ENCODE measurements around the gene ITFG2. TPM values are rescaled to one million over a fixed set of nuclear protein-coding genes. Genes with fewer than 3 reads are reported as not detected.
"Not testable (repeated sequence)": the region's sequence is repeated elsewhere in the genome, so short reads cannot be mapped to it uniquely, and the experiment has no call there.

Gene ITFG2
- polyA plus RNA-seq, 1 donor (not counting 4 experiments of a cell fraction or from before 2014, with no cell fraction given), result 13.0 TPM

DNA sequence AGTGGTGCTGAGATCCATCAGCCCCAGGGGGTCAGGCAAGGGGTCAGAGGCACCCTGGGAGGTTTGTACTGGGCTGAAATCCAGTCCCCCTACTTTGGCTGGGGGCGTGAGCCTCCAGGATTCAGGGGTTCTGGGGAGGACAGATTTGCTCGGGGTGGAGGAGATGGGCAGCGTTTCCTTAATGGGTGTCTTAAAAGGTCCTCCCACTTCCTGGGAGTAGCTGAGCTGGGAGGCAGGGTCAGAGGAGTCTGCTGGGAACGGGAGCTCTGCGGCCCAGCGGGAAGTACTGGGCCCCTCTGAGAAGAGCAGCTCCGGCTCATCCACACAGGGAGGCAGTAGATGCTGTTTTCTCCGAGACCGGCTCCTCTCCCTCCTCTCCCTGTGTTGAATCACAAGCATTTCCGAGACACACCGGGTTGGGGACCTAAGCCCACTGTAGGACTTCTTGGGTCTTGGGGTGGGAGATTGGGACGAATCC, 46.5 kb downstream of the ITFG2 start:
- peaks cover 0 to 16% of the 10 kb centered on the region in 2 experiments for H3K36me3 ChIP-seq (ENCODE audit: control insufficient read depth in 2 of 2, extremely low read depth in 1 of 2, insufficient read depth in 2 of 2, low read length in 2 of 2)
- H3K4me3 ChIP-seq (ENCODE audit: control insufficient read depth in 2 of 3, extremely low read depth in 1 of 3, insufficient read depth in 2 of 3, low read depth in 1 of 3, low read length in 3 of 3), result no peak overlapping the region
- DNase-seq (ENCODE audit: low read depth, low spot score) (no peak), FAIRE-seq (no peak)
- TF ChIP-seq EZH2 (IDR thresholded peaks at IDR 0.05; ENCODE audit: low read length), result no peak
- TF ChIP-seq, protein P1, sequence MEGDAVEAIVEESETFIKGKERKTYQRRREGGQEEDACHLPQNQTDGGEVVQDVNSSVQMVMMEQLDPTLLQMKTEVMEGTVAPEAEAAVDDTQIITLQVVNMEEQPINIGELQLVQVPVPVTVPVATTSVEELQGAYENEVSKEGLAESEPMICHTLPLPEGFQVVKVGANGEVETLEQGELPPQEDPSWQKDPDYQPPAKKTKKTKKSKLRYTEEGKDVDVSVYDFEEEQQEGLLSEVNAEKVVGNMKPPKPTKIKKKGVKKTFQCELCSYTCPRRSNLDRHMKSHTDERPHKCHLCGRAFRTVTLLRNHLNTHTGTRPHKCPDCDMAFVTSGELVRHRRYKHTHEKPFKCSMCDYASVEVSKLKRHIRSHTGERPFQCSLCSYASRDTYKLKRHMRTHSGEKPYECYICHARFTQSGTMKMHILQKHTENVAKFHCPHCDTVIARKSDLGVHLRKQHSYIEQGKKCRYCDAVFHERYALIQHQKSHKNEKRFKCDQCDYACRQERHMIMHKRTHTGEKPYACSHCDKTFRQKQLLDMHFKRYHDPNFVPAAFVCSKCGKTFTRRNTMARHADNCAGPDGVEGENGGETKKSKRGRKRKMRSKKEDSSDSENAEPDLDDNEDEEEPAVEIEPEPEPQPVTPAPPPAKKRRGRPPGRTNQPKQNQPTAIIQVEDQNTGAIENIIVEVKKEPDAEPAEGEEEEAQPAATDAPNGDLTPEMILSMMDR (optimal IDR thresholded peaks at IDR 0.05 in 1 of 3, IDR thresholded peaks at IDR 0.05 in 1 of 3, conservative IDR thresholded peaks at IDR 0.05 in 1 of 3; ENCODE audit: extremely low read depth in 1 of 3, insufficient read depth in 2 of 3, low read length in 3 of 3), result no peak
- no peak overlapping the region for H3K27ac ChIP-seq (ENCODE audit: control insufficient read depth, insufficient read depth, low read length)
- H3K27me3 ChIP-seq (ENCODE audit: control insufficient read depth, extremely low read depth, insufficient read depth, low read length), result no peaks in the 10 kb centered on the region
- no peaks in the 10 kb centered on the region for H3K79me2 ChIP-seq (ENCODE audit: control insufficient read depth, insufficient read depth, low read length)
- dilution Hi-C loops (cut with MboI; ENCODE audit: extremely low pct_ligation_motif_present, low sequenced_read_pairs), result no loop called here
- no peaks in the 10 kb centered on the region for H4K20me1 ChIP-seq (ENCODE audit: control insufficient read depth, extremely low read depth, insufficient read depth, low read length)
- no peak overlapping the region for H3K4me2 ChIP-seq (ENCODE audit: control insufficient read depth, extremely low read depth, insufficient read depth, low read depth, low read length)
- H2AFZ ChIP-seq (ENCODE audit: control insufficient read depth, low read length), result no peak overlapping the region
- H3K4me1 ChIP-seq (ENCODE audit: control insufficient read depth, extremely low read depth, insufficient read depth, low read length), result no peaks in the 10 kb centered on the region
- H3K9me3 ChIP-seq (ENCODE audit: control insufficient read depth, low read depth, low read length), result no peaks in the 10 kb centered on the region
- no peak overlapping the region for H3K9ac ChIP-seq (ENCODE audit: control insufficient read depth, extremely low read depth, insufficient read depth, low read length)
- H3K9me1 ChIP-seq (ENCODE audit: control insufficient read depth, extremely low read depth, insufficient read depth, low read length), result no peaks in the 10 kb centered on the region

DNA sequence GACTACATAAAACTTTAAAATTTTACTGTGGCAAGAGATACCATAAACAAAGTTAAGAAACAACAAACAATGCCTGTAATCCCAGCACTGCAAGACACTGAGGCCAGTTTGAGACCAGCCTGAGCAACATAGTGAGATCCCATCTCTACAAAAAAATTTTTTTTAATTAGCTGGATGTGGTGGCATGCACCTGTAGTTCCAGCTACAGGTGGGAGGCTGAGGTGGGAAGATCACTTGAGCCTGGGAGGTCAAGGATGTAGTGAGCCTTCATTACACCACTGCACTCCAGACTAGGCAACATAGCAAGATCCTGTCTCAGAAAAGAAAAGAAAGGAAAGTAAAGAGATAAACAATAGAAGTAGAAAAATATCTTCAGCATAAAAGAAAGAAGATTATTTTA, 47.7 kb downstream of the ITFG2 start:
- Histone ChIP-seq H3K27ac (ENCODE audit: control insufficient read depth, insufficient read depth, low read length) (no peak overlapping the region), H3K36me3 (ENCODE audit: control insufficient read depth in 2 of 2, extremely low read depth in 1 of 2, insufficient read depth in 2 of 2, low read length in 2 of 2) (peaks cover 2 to 20% of the 10 kb centered on the region in 2 experiments), H3K4me2 (ENCODE audit: control insufficient read depth, extremely low read depth, insufficient read depth, low read depth, low read length) (no peak overlapping the region), H3K27me3 (ENCODE audit: control insufficient read depth, extremely low read depth, insufficient read depth, low read length) (no peaks in the 10 kb centered on the region), H3K9ac (ENCODE audit: control insufficient read depth, extremely low read depth, insufficient read depth, low read length) (no peak overlapping the region), H3K9me3 (ENCODE audit: control insufficient read depth, low read depth, low read length) (no peaks in the 10 kb centered on the region), H3K9me1 (ENCODE audit: control insufficient read depth, extremely low read depth, insufficient read depth, low read length) (no peaks in the 10 kb centered on the region), H3K79me2 (ENCODE audit: control insufficient read depth, insufficient read depth, low read length) (no peaks in the 10 kb centered on the region), H4K20me1 (ENCODE audit: control insufficient read depth, extremely low read depth, insufficient read depth, low read length) (no peaks in the 10 kb centered on the region), H3K4me3 (ENCODE audit: control insufficient read depth in 2 of 3, extremely low read depth in 1 of 3, insufficient read depth in 2 of 3, low read depth in 1 of 3, low read length in 3 of 3) (no peak overlapping the region), H3K4me1 (ENCODE audit: control insufficient read depth, extremely low read depth, insufficient read depth, low read length) (no peaks in the 10 kb centered on the region), H2AFZ (ENCODE audit: control insufficient read depth, low read length) (no peak overlapping the region)
- no peak for DNase-seq (ENCODE audit: low read depth, low spot score)
- dilution Hi-C loops (cut with MboI; ENCODE audit: extremely low pct_ligation_motif_present, low sequenced_read_pairs), result no loop called here
- TF ChIP-seq EZH2 (IDR thresholded peaks at IDR 0.05; ENCODE audit: low read length), result no peak
- FAIRE-seq, result no peak

DNA sequence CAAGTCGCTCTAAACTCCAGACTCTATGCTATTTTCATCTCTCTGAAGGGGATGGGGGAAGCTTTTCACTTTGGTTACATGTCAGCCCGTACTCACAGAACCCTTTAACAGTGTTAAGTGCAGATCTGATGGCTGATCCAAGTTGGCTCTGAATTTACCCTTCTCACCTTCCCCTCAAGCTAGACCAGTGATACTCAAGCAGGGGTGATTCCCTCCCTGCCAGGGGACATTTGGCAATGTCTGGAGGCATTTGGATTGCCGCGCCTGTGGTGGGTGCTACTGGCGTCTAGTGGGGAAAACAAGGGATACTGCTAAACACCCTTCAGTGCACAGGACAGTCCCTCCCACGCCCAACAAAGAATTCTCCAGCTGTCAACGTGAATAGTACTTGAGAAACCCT, 50.4 kb downstream of the ITFG2 start:
- Histone ChIP-seq H3K36me3 (ENCODE audit: control insufficient read depth in 2 of 2, extremely low read depth in 1 of 2, insufficient read depth in 2 of 2, low read length in 2 of 2) (peaks cover 2 to 34% of the 10 kb centered on the region in 2 experiments), H3K4me1 (ENCODE audit: control insufficient read depth, extremely low read depth, insufficient read depth, low read length) (no peaks in the 10 kb centered on the region), H3K9me3 (ENCODE audit: control insufficient read depth, low read depth, low read length) (no peaks in the 10 kb centered on the region), H3K4me2 (ENCODE audit: control insufficient read depth, extremely low read depth, insufficient read depth, low read depth, low read length) (no peak overlapping the region), H4K20me1 (ENCODE audit: control insufficient read depth, extremely low read depth, insufficient read depth, low read length) (no peaks in the 10 kb centered on the region), H3K9ac (ENCODE audit: control insufficient read depth, extremely low read depth, insufficient read depth, low read length) (no peak overlapping the region), H2AFZ (ENCODE audit: control insufficient read depth, low read length) (no peak overlapping the region), H3K4me3 (ENCODE audit: control insufficient read depth in 2 of 3, extremely low read depth in 1 of 3, insufficient read depth in 2 of 3, low read depth in 1 of 3, low read length in 3 of 3) (no peak overlapping the region), H3K9me1 (ENCODE audit: control insufficient read depth, extremely low read depth, insufficient read depth, low read length) (no peaks in the 10 kb centered on the region), H3K27me3 (ENCODE audit: control insufficient read depth, extremely low read depth, insufficient read depth, low read length) (no peaks in the 10 kb centered on the region), H3K27ac (ENCODE audit: control insufficient read depth, insufficient read depth, low read length) (no peak overlapping the region), H3K79me2 (ENCODE audit: control insufficient read depth, insufficient read depth, low read length) (no peaks in the 10 kb centered on the region)
- dilution Hi-C loops (cut with MboI; ENCODE audit: extremely low pct_ligation_motif_present, low sequenced_read_pairs), result no loop called here
- TF ChIP-seq, protein P1 (optimal IDR thresholded peaks at IDR 0.05 in 1 of 3, IDR thresholded peaks at IDR 0.05 in 1 of 3, conservative IDR thresholded peaks at IDR 0.05 in 1 of 3; ENCODE audit: extremely low read depth in 1 of 3, insufficient read depth in 2 of 3, low read length in 3 of 3), result no peak
- TF ChIP-seq EZH2 (IDR thresholded peaks at IDR 0.05; ENCODE audit: low read length), result no peak
- FAIRE-seq (no peak), DNase-seq (ENCODE audit: low read depth, low spot score) (no peak)

DNA sequence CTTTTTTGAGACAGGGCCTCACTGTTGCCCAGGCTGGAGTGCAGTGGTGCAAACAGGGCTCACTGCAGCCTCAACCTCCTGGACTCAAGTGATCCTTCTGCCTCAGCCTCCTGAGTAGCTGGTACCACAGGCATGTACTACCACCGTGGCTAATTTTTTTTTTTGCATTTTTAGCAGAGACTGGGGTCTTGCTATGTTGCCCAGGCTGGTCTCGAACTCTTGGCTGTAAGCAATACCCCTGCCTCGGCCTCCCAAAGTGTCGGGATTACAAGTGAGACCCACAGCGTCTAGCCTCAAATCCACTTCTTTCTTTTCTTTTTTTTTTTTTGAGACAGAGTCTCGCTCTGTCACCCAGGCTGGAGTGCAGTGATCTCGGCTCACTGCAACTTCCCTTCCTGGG, 50.9 kb downstream of the ITFG2 start:
- H3K4me2 ChIP-seq (ENCODE audit: control insufficient read depth, extremely low read depth, insufficient read depth, low read depth, low read length); H4K20me1 ChIP-seq (ENCODE audit: control insufficient read depth, extremely low read depth, insufficient read depth, low read length); dilution Hi-C loops (cut with MboI; ENCODE audit: extremely low pct_ligation_motif_present, low sequenced_read_pairs); H3K9me1 ChIP-seq (ENCODE audit: control insufficient read depth, extremely low read depth, insufficient read depth, low read length); H3K27me3 ChIP-seq (ENCODE audit: control insufficient read depth, extremely low read depth, insufficient read depth, low read length); H3K79me2 ChIP-seq (ENCODE audit: control insufficient read depth, insufficient read depth, low read length); H3K9me3 ChIP-seq (ENCODE audit: control insufficient read depth, low read depth, low read length); FAIRE-seq; H3K4me3 ChIP-seq (ENCODE audit: control insufficient read depth in 2 of 3, extremely low read depth in 1 of 3, insufficient read depth in 2 of 3, low read depth in 1 of 3, low read length in 3 of 3); H3K9ac ChIP-seq (ENCODE audit: control insufficient read depth, extremely low read depth, insufficient read depth, low read length); H3K27ac ChIP-seq (ENCODE audit: control insufficient read depth, insufficient read depth, low read length); DNase-seq (ENCODE audit: low read depth, low spot score); H2AFZ ChIP-seq (ENCODE audit: control insufficient read depth, low read length); H3K4me1 ChIP-seq (ENCODE audit: control insufficient read depth, extremely low read depth, insufficient read depth, low read length): not testable (repeated sequence)
- H3K36me3 ChIP-seq (ENCODE audit: control insufficient read depth in 2 of 2, extremely low read depth in 1 of 2, insufficient read depth in 2 of 2, low read length in 2 of 2), result peaks cover 2 to 35% of the 10 kb centered on the region in 2 experiments
